Right lobe of liver (tissue), 6 donors: ENCODE measurements around the gene CCL28. TPM values are rescaled to one million over a fixed set of nuclear protein-coding genes. Genes with fewer than 3 reads are reported as not detected.

ENCODE experiments used
- ATAC-seq, 4 donors: fragments of 200-7000 bp; cut with Tn5 transposase; one replicate each; pipeline ENCODE4 v1.9.1; 2020; ENCODE audit warnings: mild to moderate bottlenecking in 4 of 4, moderate library complexity in 4 of 4
- DNase-seq, 3 donors: peaks; one replicate each; pipeline ENCODE4 v3.0.0-alpha.2; 2020
- H3K27ac ChIP-seq, 3 donors: fragments of 200-600 bp; one replicate each; pipeline ENCODE4 v1.8.0; 2022
- H3K27me3 ChIP-seq, 2 donors: fragments of 200-600 bp; one replicate each; pipeline ENCODE4 v1.8.0; 2022
- H3K36me3 ChIP-seq, 4 donors: fragments of 200-600 bp; sonication (generic) in 1 of 4; one replicate each; pipeline versions ENCODE4 v1.5.1 to v1.8.0; 2017 to 2022; ENCODE audit warnings: control low read depth in 1 of 4
- H3K4me1 ChIP-seq, 4 donors: fragments of 200-600 bp; sonication (generic) in 1 of 4; one replicate each; pipeline versions ENCODE4 v1.5.1 to v1.8.0; 2017 to 2022; ENCODE audit warnings: control low read depth in 1 of 4
- H3K4me3 ChIP-seq, 3 donors: fragments of 200-600 bp; one replicate each; pipeline ENCODE4 v1.8.0; 2022
- H3K9me3 ChIP-seq, 4 donors: fragments of 200-600 bp; sonication (generic) in 1 of 4; one replicate each; pipeline versions ENCODE4 v1.5.1 to v1.8.0; 2017 to 2022; ENCODE audit warnings: control low read depth in 1 of 4
- POLR2A ChIP-seq: fragments of 450-650 bp; IDR thresholded peaks from one replicate; pipeline ENCODE4 v1.6.1; 2017; ENCODE audit warnings: antibody characterized with exemption, mild to moderate bottlenecking
- WGBS: methylation state at CpG from one replicate; pipeline ENCODE4 v1.1.6; 2018; ENCODE audit warnings: low coverage, low lambda C conversion rate; ENCODE audit not compliant: insufficient coverage; ENCODE audit errors: missing lambda C conversion rate; 5-methylcytosine and 5-hydroxymethylcytosine counted together
- intact Hi-C, 2 donors: fragments of 100-400 bp; cut with DNase I; formaldehyde crosslinking; loops; one replicate each; pipeline versions ENCODE4 v1.11.2 to v1.14.1; 2022
- total RNA-seq, 6 experiments: library from RNA; depleted of rRNA in 2 of 6; stranded (reverse); fragments of >200 nt in 2 of 6; fragmentation: NEBNext Ultra II Directional in 3 of 6; extraction: Animal tissue kit (Norgen Biotek cat#: 25700) in 3 of 6; gene quantifications; one replicate each; pipeline versions ENCODE4 v1.1.0 to v1.2.4, GENCODE V29; 2016 to 2023
- TF ChIP-seq, protein P1 (sequence below), 4 donors: fragments of 200-600 bp in 3 of 4; fragments of 450-650 bp in 1 of 4; IDR thresholded peaks; one replicate each; pipeline versions ENCODE4 v1.5.1 to v1.8.0; 2016 to 2022; ENCODE audit warnings: antibody characterized with exemption in 4 of 4, mild to moderate bottlenecking in 2 of 4
- donor health status: DM: no; HTN: yes; CAD: no.
- donor health status: DM: no; HTN: no; CAD: no.
- donor health status: DM: no; HTN: no; CAD: no.
- donor health status: DM: no; HTN: yes; CAD: no.
- donor health status: DM: no; HTN: yes; CAD: no.

CCL28 gene
- total RNA-seq, 6 experiments from 2014 or later: 1.00 to 2.3 (median 1.3) TPM

DNA sequence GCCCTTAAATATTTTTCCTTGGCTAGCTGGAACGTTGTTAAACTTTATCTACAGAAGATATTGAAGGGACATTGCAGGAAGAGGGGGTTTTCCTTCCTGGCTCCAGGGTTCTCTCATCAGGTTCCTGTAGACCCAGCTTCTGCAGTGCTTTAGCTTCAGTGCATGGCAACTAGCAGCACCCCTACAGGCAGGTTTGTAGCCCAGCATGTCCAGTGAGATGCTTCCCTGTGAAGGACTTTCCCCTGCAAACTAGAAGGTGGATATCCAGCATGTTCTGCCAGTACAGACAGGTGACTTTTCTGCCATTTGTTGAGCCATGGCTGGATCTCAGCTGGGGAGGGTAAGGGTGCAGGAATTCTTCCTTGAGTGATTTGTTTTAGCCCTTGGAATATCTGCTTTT, 10.4 kb downstream of the CCL28 start:
- intact Hi-C loops: no loop called here
- H3K27me3 ChIP-seq: no peaks in the 10 kb centered on the region
- WGBS: 20% methylated on average over 1 of the region's 1 CpG

DNA sequence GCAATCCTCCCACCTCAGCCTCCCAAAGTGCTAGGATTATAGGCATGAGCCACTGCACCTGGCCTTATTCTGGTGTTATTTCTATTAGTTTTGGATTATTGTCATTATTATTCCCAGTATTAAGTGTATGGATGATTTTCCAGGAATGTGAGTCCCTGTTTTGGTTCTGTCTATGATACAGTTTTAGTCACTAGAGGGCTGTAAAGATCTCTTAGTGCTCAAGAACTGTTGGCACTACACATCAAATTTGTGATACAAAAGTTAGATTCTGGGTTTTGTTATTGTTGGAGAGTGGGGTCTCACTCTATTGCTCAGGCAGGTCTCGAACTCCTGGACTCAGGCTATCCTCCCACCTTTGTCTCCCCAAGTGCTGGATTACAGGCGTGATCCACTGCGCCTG, 12.1 kb downstream of the CCL28 start:
- Histone ChIP-seq H3K4me3 (no peak overlapping the region), H3K9me3 (no peaks in the 10 kb centered on the region), H3K36me3 (no peaks in the 10 kb centered on the region), H3K27ac (no peak overlapping the region), H3K4me1 (no peaks in the 10 kb centered on the region), H3K27me3 (no peaks in the 10 kb centered on the region)
- TF ChIP-seq, protein P1, sequence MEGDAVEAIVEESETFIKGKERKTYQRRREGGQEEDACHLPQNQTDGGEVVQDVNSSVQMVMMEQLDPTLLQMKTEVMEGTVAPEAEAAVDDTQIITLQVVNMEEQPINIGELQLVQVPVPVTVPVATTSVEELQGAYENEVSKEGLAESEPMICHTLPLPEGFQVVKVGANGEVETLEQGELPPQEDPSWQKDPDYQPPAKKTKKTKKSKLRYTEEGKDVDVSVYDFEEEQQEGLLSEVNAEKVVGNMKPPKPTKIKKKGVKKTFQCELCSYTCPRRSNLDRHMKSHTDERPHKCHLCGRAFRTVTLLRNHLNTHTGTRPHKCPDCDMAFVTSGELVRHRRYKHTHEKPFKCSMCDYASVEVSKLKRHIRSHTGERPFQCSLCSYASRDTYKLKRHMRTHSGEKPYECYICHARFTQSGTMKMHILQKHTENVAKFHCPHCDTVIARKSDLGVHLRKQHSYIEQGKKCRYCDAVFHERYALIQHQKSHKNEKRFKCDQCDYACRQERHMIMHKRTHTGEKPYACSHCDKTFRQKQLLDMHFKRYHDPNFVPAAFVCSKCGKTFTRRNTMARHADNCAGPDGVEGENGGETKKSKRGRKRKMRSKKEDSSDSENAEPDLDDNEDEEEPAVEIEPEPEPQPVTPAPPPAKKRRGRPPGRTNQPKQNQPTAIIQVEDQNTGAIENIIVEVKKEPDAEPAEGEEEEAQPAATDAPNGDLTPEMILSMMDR (IDR thresholded peaks at IDR 0.05): peak; percentile 35 to 56 (median 41)
- no peak for TF ChIP-seq POLR2A
- DNase-seq (no peak), ATAC-seq (peak; percentile 48 to 60 (median 56))
- intact Hi-C loops: no loop called here
- WGBS: 65% methylated on average over 3 of the region's 3 CpGs

More for the DNA sequence above, 10.4 kb downstream of the CCL28 start:
- no peak overlapping the region for H3K4me3 ChIP-seq
- H3K27ac ChIP-seq: no peak overlapping the region
- H3K9me3 ChIP-seq: no peaks in the 10 kb centered on the region
- ATAC-seq (peak in 2 of 4 donors; percentile 46 to 60), DNase-seq (no peak)
- no peaks in the 10 kb centered on the region for H3K36me3 ChIP-seq
- H3K4me1 ChIP-seq: no peaks in the 10 kb centered on the region
- no peak for TF ChIP-seq POLR2A
- TF ChIP-seq, protein P1 (IDR thresholded peaks at IDR 0.05): peak in 3 of 4 donors; percentile 20 to 30 (median 23)

DNA sequence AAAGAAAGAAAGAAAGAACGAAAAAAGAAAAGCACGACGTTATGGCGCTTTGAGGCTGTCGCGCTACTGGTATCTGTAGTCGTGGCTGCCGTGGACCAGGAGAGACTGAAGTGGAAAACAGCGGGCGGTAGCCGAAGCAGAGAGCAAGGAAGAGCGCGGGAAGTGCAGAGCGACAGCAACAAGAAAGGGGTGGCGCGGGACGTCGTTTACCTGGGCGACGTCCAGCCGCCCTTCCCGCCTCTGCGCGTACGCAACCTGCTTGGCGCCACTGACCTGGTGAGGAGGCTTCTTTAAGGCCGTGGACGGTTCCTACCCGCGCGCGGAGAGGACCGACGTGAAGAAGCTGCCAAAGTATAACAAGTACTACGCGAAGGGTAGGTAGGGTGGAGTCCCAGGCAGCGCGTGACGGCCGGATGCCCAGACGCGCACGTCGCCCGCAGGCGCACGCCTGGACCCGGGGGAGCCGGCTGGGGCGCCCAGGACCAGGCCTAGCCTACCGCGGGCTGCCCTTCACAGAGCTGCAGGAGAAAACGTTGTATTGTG, 15.4 kb downstream of the CCL28 start:
- Histone ChIP-seq H3K27ac (peak overlapping the region; percentile 39 to 49 (median 48)), H3K9me3 (no peaks in the 10 kb centered on the region), H3K4me3 (peak overlapping the region; percentile 50 to 63 (median 52)), H3K27me3 (no peaks in the 10 kb centered on the region), H3K4me1 (no peaks in the 10 kb centered on the region), H3K36me3 (no peaks in the 10 kb centered on the region)
- WGBS: 6% methylated on average over 36 of the region's 53 CpGs
- intact Hi-C loops: loop anchor here in 1 of 2 donors (10.0 kb wide), 1 partner anchor 88 kb away; the partner anchor contains the start of gene TMEM267
- ATAC-seq (peak; percentile 91 to 93 (median 92)), DNase-seq (peak; percentile 65 to 77 (median 70))
- TF ChIP-seq POLR2A: no peak
- TF ChIP-seq, protein P1 (IDR thresholded peaks at IDR 0.05): no peak

DNA sequence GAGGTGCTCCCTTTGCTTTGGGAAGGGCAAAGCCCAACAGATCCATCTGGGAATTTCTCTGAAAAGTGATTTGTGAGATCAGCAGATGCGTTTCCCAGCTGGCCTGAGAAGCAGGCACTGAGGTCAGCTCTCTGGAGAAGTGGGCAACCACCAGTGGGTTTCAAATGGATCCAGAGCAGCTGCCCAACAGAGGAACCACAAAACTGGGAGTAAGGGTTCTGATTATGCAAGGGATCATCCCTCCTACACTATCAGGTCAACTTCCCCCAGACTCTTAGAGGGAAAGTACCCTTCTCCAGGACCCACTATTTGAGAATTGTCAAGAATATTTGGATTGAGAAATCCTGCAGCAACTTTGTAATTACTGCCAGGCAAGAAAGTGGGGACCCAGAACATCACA, 21.7 kb downstream of the CCL28 start:
- TF ChIP-seq, protein P1 (IDR thresholded peaks at IDR 0.05): no peak
- TF ChIP-seq POLR2A: no peak
- DNase-seq (no peak), ATAC-seq (no peak)
- no peaks in the 10 kb centered on the region for H3K27me3 ChIP-seq
- intact Hi-C loops: loop anchor here in 1 of 2 donors (10.0 kb wide), 1 partner anchor 94 kb away; the partner anchor contains the start of gene TMEM267
- no peak overlapping the region for H3K4me3 ChIP-seq
- H3K27ac ChIP-seq: no peak overlapping the region
- H3K36me3 ChIP-seq: no peaks in the 10 kb centered on the region
- H3K4me1 ChIP-seq: no peaks in the 10 kb centered on the region
- 50% methylated on average over 1 of the region's 1 CpG for WGBS
- H3K9me3 ChIP-seq: no peaks in the 10 kb centered on the region
